ENCODE results near the gene HBQ1.
"Not testable (repeated sequence)": the region's sequence is repeated elsewhere in the genome, so short reads cannot be mapped to it uniquely, and the experiment has no call there.

HBQ1 gene

DNA sequence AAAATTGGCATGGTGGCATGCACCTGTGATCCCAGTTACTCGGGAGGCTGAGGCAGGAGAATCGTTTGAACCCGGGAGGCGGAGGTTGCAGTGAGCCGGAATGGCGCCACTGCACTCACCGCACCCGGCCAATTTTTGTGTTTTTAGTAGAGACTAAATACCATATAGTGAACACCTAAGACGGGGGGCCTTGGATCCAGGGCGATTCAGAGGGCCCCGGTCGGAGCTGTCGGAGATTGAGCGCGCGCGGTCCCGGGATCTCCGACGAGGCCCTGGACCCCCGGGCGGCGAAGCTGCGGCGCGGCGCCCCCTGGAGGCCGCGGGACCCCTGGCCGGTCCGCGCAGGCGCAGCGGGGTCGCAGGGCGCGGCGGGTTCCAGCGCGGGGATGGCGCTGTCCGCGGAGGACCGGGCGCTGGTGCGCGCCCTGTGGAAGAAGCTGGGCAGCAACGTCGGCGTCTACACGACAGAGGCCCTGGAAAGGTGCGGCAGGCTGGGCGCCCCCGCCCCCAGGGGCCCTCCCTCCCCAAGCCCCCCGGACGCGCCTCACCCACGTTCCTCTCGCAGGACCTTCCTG, at the start of gene HBQ1:
TSS of gene HBQ1 (plus strand) at position 359 of the 575 bp plus-strand sequence. CDS start at position 387, 28 bp downstream.
- peak; percentile 19 to 25 for DNase-seq (ENCODE audit: low read depth in 2 of 2)

DNA sequence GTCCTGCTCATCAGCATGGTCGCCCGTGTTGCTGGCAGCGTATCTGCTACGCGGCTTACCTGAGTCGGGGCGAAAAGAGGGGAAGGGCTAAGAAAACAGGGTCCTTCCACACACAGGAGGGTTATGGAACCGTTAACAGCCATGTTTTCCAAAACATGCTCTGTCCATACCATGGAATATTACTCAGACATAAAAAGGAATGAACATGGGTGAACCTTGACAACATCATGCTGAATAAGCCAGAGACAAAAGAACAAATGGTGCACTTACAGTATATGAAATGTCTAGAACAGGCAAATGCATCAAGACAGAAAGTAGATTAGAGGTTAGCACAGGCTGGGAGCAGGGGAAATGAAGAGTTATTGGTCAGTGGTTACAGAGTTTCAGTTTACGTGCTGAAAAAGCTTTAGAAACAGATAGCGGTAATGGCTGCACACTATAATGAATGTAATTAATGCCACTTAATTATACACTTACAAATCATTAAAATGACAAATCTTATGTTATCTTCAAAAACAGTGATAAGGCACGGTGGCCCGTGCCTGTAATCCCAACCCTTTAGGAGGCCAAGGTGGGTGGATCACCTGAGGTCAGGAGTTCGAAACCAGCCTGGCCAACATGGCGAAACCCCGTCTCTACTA, 49.6 kb upstream of the HBQ1 start:
- no peak for DNase-seq (ENCODE audit: low read depth in 2 of 2)

DNA sequence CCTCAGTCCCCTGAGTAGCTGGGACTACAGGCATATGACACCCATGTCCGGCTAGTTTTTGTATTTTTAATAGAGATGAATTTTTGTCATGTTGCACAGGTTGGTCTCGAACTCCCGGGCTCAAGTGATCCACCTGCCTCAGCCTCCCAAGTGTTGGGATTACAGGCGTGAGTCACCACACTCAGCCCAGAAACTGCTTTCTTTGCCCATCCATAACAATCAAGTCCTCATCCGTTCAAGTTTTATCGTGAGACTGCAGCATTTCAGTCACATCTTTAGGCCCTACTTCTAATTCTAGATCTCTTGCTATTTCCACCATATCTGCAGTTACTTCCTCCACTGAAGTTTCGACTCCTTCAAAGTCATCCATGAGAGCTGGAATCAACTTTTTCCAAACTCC, 48.1 kb upstream of the HBQ1 start:
- DNase-seq (ENCODE audit: low read depth in 2 of 2) = no peak

DNA sequence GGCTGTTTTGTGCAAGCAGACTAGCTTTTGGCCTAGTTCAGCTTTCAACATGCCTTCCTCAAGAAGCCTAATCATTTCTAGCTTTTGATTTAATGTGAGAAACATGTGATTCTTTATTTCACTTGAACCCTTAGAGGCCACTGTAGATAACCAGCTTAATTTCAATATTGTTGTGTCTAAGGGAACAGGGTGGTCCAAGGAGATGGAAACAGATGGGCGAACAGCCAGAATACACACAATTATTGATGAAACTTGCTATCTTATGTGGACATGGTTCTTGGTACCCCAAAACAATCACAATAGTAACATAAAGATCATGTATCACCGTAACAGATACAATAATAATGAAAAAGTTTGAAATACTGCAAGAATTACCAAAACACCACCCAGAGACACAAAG, 46.5 kb upstream of the HBQ1 start:
- no peak for DNase-seq (ENCODE audit: low read depth in 2 of 2)

DNA sequence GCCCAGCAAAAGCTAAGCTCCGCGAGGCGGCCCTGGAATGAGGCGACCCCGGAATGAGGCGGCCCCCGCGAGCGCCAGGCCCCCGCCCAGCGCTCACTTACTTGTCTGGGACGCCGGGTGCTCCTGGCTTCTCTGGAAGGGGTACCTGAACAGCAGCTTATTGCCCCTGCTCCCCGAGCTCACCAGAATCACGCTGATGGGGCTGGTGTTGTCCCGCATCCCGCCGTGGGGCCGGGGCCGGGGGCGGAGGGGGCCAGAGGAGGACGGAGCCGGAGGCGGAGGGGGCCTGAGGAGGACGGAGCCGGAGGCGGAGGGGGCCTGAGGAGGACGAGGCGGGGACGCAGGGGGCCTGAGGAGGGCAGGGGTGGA, 42.2 kb upstream of the HBQ1 start:
- DNase-seq (ENCODE audit: low read depth in 2 of 2) = peak in 1 of 2 donors; percentile 7

DNA sequence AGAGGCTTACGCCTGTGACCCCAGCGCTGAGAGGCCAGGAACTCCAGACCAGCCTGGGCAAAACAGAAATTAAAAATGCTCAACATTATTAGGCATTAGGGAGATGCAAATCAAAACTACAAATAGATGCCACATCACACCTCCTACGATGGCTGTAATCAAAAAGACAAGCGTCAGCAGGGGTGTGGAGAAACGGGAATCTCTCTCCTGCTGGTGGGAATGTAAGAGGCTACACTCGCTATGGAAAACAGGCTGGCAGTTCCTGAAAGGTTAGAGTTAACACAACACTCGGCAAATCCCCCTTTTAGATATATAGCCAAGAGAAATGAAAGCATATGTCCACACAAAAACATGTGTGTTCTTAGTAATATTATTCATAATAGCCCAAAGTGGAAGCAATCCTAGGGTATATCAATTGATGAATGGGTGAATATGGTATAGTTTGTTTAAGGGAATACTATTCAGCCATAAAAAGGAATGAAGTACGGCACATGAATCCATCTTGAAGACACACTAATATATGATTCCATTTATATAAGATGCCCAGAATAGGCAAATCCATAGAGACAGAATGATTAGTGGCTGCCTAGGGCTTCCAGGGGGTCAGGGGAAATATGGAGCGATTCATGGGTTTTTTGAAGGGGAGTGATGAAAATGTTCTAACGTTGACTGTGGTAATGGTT, 39.9 kb upstream of the HBQ1 start:
- DNase-seq (ENCODE audit: low read depth in 2 of 2) = no peak

DNA sequence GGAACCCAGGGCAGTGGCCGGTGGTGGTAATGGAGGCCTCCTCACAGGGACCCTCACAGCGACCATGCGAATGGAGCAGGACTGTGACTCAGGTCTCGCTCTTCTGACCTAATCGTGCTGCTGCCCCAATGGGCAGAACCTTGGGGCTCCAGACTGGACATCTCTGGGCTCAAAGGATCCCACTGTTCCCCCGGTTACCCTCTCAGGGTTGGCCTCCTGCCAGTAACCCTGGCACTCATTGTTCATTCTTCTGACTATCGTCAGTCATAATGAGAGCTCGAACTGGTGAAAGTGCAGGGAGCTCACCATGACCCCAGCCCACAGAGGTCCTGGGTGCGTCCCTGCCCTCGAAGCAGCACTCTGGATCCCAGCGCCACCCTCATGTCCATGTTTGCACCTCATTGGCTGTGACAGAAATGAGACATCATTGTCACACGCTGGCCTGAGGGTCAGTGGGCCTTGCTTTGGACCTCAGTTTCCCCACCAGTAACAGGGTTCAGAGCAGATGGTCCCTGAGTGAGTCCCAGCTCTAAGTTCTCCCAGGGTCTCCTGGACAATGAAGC, 37.8 kb upstream of the HBQ1 start:
- DNase-seq (ENCODE audit: low read depth in 2 of 2) = no peak

DNA sequence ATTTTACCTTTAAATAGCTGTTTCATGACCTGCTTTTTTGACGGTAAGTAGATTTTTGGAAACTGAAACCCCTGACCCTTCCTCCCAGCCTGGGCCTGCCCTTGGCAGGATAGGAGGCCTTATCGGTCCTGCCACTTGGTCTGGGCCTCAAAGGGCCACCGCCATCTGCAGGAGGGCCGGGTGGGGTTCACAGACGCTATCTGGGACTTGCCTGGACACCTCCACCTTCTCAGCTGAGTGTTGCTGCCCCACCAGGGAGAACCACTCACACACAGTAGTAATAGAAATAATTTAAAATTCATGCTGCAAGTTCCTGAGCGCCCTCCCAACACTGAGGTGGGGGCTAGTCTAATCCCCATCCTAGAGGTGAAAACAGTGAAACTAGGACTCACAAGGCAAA, 37.2 kb upstream of the HBQ1 start:
- DNase-seq (ENCODE audit: low read depth in 2 of 2) = no peak

DNA sequence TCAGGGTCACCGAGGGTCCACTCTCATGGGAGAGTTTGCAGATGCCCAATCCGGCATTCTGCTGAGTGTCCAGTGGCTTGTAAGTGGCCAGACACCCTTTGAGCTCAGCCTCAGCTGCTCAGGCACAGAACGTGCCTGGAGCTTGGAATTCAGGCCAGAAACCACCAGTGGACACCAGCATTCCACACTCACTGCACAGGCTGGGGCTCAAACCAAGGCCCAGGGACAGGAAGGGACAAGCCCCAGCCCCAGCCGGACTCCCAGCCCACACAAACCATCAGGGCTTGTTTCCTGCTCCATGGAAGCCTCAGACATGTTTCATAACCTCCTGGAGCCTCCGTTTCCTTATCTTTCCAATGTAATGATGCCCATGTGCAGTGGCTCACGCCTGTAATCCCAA, 36.8 kb upstream of the HBQ1 start:
- DNase-seq (ENCODE audit: low read depth in 2 of 2) = no peak

DNA sequence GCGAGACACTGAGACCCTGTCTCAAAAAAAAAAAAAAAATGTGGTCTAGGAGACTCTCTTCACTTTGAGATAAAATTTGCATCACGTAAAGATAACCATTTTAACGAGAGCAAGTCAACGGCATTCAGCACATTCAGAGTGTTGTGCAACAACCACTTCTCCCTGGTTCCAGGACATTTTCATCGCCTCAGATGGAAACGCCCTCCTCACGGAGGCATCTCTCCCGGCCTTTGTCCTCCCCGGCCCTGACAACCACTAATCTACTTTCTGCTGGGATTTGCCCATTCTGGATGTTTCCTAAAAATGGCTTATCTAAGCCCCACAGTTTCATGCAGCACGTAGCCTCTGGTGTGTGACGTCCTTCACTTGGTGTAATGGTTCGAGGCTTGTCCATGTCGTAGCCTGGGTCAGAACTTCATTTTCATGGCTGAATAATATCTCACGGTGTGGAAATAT, 35.4 kb upstream of the HBQ1 start:
- no peak for DNase-seq (ENCODE audit: low read depth in 2 of 2)

DNA sequence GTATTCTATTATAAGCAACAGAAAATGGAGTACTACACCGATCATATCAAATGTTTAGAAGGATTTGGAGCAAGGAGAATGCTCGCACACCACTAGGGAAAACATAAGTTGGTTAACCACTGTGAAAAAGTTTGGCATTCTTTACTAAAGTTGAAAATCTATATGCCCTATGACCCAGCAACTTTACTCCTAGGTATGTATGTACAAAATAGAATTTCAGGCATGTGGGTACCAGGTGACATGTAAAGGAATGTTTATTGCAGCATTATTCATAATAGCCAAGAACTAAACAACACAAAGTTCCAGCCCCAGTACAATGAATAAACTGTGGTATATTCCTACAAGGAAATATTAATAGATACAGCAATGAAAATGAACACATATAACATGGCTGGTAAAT, 33.6 kb upstream of the HBQ1 start:
- no peak for DNase-seq (ENCODE audit: low read depth in 2 of 2)

DNA sequence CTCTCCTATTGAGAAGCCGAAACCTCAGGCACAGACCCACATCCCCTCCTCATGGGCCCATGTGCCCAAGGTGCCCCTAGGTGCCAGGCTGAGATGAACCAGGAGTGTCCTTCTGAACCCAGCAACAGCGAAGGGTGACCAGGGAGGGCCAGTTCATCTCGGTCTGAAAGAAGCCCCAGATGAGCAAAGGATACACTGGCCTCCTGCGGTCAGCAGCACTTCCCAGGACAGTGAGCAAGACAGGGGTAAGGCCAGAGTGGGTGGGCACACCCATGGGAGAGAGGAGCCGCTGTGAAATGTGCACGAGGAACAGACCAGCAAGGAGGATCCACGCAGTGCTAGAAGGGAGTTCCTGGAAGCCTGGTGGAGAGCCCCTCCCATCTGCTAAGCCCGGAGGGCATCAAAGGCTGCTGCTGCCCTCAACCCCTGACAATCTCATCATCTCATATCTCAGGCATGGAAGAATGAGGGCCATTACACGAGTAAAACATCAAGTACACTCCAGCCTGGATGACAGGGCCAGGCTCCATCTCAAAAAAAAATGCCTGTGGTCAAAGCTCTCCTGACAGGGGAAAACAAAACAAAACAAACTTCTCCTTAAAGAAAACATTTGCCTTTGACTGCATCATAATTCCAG, 31.1 kb upstream of the HBQ1 start:
- DNase-seq (ENCODE audit: low read depth in 2 of 2) = no peak

DNA sequence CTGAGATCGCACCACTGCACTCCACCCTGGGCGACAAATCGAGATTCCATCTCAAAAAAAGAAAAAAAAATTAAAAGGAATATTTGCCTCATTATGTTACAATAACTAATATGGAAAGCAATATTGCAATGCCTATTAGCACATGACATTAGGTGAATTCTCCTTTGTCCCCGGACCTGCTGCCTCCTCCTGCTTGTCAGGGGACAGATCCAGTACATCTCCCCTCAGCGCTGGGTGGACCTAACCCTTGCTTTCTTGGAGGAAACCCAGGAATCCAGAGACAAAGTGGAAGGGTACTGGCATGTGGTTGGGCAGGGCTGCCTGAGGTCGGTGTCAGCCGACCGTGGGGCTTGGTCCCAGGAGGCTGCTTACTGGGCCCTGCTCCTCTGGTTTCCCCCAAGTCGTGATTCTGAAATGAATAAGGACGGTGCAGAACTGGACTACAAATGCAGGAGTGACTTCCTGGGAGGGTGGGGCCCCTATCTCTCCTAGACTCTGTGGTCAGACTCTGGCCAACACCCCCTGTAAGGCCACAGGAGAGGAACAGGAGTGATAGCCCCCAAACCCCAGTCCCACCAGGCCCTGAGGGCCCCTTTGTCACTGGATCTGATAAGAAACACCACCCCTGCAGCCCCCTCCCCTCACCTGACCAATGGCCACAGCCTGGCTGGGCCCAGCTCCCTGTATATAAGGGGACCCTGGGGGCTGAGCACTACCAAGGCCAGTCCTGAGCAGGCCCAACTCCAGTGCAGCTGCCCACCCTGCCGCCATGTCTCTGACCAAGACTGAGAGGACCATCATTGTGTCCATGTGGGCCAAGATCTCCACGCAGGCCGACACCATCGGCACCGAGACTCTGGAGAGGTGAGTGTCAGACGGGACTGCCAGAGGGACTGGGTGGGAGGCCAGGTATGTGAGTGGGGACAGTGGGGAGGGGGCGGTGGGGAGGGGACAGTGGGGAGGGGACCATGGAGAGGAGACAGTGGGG, 27.8 kb upstream of the HBQ1 start, which contains the start of gene HBZ:
TSS of gene HBZ (plus strand) at position 504 of the 988 bp plus-strand sequence. CDS start at position 770, 266 bp downstream.
- no peak for DNase-seq (ENCODE audit: low read depth in 2 of 2)

DNA sequence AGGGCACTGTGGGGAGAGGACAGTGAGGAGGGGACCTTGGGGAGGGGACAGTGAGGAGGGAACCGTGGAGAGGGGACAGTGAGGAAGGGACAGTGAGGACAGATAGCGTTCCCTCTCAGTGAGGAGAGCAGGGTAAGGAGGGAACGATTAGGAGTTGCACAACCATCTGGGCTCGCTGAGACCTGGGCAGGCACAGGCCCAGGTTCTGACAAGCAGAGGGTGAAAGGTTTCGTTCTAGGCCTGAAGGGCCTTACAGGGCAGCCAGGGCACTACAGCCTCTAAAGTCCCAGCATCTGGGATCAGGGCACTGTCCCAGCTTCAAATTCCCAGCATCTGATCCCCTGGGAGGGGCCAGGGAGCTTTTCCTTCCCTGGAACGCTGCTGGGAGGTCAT, 27.1 kb upstream of the HBQ1 start:
- not testable (repeated sequence) for DNase-seq (ENCODE audit: low read depth in 2 of 2)

DNA sequence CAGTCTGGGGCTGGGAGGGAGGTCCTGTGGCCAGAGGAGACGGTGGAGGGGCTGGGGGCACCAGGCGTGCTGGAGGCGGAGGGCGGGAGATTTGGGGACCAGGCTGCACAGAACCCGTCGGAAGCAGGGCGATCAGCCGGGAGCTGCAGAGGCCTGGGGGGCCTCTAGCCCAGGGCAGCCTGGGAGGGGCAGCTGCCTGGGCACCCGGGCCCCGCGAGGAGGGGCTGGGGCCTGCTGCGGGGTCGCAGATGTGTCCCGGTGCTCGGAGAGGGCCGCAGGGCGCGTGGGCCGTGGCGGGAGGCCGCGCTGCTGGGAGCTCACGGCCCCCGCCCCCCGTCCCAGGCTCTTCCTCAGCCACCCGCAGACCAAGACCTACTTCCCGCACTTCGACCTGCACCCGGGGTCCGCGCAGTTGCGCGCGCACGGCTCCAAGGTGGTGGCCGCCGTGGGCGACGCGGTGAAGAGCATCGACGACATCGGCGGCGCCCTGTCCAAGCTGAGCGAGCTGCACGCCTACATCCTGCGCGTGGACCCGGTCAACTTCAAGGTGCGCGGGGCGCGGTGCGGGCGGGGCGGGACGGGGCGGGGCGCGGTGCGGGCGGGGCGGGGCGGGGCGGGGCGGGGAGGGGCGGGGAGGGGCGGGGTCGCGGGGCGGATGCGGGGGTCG, 26.6 kb upstream of the HBQ1 start:
- not testable (repeated sequence) for DNase-seq (ENCODE audit: low read depth in 2 of 2)

DNA sequence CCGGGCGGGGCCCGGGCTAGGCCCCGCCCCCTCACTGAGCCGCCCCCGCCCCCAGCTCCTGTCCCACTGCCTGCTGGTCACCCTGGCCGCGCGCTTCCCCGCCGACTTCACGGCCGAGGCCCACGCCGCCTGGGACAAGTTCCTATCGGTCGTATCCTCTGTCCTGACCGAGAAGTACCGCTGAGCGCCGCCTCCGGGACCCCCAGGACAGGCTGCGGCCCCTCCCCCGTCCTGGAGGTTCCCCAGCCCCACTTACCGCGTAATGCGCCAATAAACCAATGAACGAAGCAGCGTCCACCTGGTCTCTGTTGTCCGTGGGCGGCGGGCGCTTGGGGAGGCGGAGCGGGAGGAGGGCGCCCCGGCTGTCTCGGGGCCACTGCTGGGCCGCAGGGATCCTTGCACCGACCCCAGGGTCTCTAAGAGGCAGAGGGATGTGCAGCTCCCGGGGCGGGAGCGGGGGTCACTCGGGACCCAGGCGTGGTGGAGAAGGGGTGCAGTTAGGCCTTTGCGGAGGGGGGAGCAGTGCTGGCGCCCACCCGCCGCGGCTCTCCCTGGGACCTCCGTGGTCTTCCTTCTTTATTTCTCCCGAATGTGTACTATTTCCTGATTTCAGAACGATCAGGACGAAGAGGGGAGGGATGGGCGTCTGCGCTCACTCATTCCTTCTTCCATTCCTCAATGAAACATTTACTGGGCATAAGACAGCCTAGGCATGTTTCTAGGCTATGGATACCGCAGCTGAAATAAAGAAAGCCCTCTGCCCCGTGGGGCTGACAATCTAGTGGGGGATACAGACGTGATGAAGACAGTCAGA, 25.8 kb upstream of the HBQ1 start:
- no peak for DNase-seq (ENCODE audit: low read depth in 2 of 2)

DNA sequence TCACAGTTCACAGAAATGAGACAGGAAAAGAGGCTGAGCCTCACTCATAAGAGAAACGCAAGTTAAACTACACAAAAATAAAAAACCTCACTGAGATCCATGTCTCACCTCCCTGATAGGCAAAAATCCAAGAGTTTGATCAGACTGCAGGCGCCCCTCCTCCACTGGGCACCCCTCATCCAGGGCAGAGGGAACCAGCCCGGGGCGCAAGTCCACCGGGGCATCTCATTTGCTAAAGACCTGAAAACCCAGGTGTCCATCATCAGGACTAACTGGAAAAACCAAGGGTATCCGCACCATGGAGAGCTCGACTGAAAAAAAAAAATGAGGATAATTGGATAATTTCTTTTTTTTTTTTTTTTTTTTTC, 25.2 kb upstream of the HBQ1 start:
- no peak for DNase-seq (ENCODE audit: low read depth in 2 of 2)

DNA sequence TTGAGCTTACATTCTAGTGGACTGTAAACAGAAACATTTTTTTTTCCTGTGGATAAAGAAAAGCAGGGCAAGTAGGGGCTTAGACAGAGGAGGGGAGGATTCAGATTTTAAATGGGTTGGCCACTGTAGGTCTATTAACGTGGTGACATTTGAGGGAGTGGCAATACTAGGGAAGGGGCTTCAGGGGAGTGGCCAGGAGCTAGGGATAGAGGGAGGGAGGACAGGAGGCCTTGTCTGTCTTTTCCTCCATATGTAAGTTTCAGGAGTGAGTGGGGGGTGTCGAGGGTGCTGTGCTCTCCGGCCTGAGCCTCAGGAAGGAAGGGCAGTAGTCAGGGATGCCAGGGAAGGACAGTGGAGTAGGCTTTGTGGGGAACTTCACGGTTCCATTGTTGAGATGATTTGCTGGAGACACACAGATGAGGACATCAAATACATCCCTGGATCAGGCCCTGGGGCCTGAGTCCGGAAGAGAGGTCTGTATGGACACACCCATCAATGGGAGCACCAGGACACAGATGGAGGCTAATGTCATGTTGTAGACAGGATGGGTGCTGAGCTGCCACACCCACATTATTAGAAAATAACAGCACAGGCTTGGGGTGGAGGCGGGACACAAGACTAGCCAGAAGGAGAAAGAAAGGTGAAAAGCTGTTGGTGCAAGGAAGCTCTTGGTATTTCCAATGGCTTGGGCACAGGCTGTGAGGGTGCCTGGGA, 21.0 kb upstream of the HBQ1 start:
- no peak for DNase-seq (ENCODE audit: low read depth in 2 of 2)

DNA sequence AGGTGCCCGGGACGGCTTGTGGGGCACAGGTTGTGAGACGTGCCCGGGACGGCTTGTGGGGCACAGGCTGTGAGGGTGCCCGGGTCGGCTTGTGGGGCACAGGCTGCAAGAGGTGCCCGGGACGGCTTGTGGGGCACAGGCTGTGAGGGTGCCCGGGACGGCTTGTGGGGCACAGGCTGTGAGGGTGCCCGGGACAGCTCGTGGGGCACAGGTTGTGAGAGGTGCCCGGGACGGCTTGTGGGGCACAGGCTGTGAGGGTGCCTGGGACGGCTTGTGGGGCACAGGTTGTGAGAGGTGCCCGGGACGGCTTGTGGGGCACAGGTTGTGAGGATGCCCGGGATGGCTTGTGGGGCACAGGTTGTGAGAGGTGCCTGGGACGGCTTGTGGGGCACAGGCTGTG, 20.0 kb upstream of the HBQ1 start:
- DNase-seq (ENCODE audit: low read depth in 2 of 2) = not testable (repeated sequence)

Measured in stimulated activated CD8-positive, alpha-beta memory T cell treated with anti-CD3 and anti-CD28 coated beads, Interleukin-15, amount 100 ng/mL, for 48 hours (primary cell).